Activated CD8-positive, alpha-beta memory T cell treated with anti-CD3 and anti-CD28 coated beads, Interleukin-2, amount 50 U/mL, for 24 hours (primary cell): Measurements from ENCODE around the gene NTM.

Experiments used
- DNase-seq: peaks from one replicate; pipeline ENCODE4 v3.0.0-alpha.2; 2020; ENCODE audit errors: extremely low read depth

Gene NTM

GRCh38 chr11:131499199-131499598 is 128.8 kb downstream of the NTM start:
- DNase-seq: no peak

DNA sequence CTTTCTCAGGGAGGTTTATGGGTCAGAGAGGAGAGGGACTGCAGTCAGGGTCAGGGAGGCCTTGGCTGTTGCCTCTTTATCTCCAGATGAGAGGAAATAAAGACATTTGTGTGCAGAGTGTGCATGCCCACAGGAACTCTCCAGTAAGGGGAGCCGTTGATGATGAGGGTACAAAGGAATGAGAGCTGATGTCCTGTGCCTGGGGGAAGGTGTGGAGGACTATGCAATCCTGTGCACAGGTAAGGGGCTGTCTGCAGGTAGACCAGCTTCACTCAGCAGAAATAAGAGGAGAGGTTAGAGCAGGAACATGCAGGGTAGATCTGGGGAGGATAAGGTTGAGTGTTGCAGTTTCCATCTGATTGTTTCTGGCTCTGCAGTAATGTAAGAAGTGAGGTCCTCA is 132.6 kb downstream of the NTM start:
- no peak for DNase-seq

- DNase-seq: no peak
Measured at GRCh38 chr11:131504199-131504949, 134.0 kb downstream of the NTM start.

- no peak for DNase-seq
Measured at GRCh38 chr11:131506348-131506747, 135.9 kb downstream of the NTM start.

DNA sequence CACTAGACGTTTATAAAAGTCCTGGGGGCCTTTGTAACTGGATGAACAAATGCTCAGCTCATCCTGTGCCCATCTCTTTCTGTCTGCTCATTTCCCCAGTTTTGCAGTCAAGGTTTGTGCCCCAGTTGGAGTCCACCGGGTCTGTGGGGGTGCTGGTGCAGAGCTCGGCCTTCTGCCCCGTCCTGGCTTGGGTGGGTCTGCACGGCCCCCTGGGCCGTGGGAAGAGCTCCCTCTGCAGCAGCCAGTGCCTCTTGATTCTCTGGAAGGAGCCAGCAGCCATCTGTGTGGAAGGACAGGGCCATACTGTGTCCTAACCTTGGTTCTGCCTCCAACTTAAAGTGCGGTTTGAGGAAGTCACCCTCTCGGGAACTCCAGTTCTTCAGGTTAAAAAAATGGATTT is 140.2 kb downstream of the NTM start:
- no peak for DNase-seq

DNA sequence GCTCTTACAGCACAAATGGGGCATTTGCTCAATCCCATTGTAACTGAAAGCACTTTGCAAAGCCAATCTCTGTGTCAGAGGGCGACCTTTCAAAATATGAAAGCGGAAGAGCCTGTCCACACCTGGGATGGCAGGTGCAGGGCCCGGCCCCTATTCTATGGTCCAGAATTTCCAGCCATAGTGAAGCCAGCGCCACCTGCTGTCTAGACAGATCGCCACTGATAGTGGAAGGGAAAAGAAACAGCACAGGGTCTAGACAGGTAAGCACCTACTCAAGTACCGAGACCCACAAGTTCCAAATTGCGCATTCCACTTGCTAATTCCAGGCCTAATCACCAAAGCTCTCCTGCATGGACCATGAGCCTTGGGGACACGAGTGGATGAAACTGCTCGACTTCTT is 141.4 kb downstream of the NTM start:
- DNase-seq: no peak

DNA sequence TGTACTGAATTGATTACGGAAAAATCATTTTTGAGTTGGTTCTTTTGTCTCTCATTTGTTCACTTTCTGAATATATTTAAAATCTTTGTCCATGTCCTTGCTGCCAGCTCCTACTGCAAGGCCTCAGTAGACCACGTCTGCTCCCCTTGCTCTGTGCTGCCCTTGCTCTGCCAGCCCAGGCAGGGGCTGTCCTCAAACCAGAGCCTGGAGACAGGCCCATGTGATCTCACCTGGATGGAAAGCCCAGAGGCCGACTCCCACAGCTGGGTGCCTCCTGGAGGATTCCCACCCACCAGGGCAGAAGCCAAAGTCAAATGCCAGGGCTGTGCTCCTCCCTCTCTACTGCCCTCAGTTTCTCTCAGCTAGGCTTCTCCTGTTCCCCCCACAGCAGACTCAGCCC is 141.8 kb downstream of the NTM start:
- DNase-seq: no peak

- DNase-seq: no peak
Measured at GRCh38 chr11:131514062-131514461, 143.6 kb downstream of the NTM start.

DNA sequence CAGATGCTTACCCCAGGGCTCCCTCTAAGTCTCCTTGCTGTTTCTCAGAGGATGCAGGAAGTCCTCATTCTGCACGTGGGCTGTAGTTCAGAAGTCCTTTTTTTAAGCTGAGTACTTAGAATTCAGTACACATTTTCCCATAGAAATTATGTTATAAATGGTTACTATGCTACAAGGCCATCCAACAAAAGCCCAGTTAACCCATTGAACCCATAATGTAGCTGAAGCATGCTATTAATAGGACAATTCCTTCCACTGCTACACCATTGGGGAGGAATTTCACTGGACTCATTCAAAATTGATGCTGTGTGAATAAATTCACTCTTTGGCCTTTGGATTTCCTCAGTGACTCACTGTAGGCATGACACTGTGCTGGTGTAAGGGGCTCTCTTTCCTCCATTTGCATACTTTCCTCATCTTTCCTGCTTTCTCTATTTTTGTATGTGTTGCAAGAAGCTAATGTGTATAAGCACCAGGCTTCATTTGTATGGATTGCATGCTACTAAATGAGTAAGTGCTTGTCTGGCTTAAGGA is 148.0 kb downstream of the NTM start:
- DNase-seq: no peak

GRCh38 chr11:131522851-131523250 is 152.4 kb downstream of the NTM start:
- no peak for DNase-seq

GRCh38 chr11:131530407-131530806 is 160.0 kb downstream of the NTM start:
- DNase-seq: no peak

GRCh38 chr11:131533149-131533548 is 162.7 kb downstream of the NTM start:
- no peak for DNase-seq

DNA sequence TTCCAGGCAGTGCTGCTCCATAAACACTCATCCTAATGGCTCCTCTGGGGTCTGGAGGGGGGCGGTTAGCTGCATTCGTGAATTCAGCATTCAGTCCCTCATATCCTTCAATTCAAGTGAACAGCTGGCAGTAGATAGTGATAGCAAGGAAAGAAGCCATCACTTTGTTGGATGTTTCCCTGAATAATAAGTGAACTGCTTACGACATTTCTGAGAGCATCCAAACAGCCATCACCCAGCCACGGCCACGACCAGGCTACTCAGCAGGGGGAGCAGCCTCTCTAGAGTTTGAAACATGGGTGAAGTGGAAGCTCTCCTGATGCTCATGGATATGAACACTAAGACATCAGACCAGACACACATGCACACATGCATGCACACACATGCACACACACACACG is 163.6 kb downstream of the NTM start:
- DNase-seq: no peak

DNA sequence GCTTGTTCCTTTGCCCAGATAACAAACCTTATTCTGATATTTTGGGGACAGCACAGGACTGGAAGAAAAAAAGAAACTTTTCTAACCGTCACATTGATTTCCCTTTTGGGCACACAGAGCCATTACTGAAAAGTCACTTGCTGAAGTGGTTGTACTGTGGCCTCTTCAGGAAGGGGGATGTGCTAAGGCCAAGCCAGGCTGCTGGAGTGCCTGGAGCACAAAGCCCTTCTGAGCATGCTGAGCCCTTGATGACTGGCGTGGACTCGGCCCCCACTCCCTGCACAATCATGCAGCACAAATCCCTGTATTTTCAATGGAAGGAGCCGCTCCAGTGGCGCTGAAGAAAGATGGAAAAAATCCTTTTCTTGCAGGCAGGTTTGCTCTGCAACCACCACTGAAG is 164.2 kb downstream of the NTM start:
- no peak for DNase-seq

GRCh38 chr11:131536159-131536558 is 165.7 kb downstream of the NTM start:
- no peak for DNase-seq

DNA sequence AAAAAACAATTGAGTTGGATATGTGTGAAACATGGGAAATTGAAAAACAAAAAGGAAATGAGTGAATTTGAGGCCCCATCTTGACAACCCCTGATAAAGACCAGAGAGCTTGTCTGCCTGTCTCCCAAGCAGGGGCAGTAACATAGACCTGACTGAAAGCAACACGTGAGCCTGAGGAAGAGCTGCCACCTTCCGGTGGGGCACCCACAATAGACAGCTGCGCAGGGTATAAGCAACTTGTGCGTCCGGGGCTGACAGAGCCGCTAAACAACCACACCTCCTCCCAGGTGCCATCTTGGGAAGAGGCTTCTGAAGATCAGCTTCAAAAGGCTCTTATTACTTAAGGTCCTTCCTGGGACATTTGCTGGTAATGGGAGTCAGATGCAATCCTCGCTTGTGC is 166.8 kb downstream of the NTM start:
- DNase-seq: no peak

DNA sequence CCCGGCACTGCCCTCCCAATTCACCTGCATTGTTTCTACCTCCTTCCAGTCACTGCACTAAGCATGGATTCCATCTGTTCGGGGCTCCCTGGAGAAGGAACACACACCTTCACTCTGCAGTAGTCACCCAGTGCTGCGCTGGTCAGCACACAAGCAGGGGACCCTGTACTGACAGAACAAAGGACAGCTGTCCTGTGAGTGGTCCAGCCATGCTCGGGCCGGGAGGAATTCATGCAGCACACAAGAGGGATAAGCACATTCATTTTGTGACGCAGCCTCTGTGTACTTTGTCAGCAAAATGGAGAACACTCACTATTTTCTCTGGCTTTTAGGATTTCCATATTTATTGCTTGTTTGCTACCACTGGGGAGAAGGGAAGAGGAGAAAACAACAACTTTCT is 167.3 kb downstream of the NTM start:
- no peak for DNase-seq

GRCh38 chr11:131538322-131538721 is 167.9 kb downstream of the NTM start:
- no peak for DNase-seq

GRCh38 chr11:131540676-131541075 is 170.3 kb downstream of the NTM start:
- no peak for DNase-seq

GRCh38 chr11:131543389-131544025 is 173.1 kb downstream of the NTM start:
- DNase-seq: no peak

- DNase-seq: no peak
Measured at GRCh38 chr11:131544591-131544990, 174.2 kb downstream of the NTM start.

- DNase-seq: no peak
Measured at GRCh38 chr11:131546218-131546895, 175.9 kb downstream of the NTM start.

DNA sequence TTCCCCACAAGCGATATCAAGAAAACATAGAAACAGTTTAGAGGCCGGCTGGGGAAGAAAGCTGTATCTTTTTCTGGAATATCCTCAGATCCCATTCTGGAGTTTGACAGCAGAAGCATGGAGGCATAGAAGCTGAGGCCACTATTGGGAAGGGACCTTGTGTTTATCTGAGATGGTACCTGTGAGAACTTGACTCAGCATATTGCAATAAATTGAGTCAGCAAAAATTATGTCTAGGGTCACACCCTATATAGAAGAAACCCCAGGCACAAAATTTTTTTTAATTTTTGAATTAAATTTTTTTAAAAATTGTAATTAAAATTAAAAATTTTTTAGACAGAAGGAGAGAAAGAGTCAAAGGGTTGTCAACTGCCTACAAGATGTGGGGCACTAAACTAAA is 178.7 kb downstream of the NTM start:
- no peak for DNase-seq
